Cardiac septum (tissue), 1 donor: ENCODE data around the gene ADRA2C. TPM values are rescaled to one million over a fixed set of nuclear protein-coding genes. Genes with fewer than 3 reads are reported as not detected.

Source experiments
- DNase-seq: peaks from one replicate; pipeline ENCODE4 v3.0.0-alpha.2; 2020; ENCODE audit warnings: low spot score
- intact Hi-C: fragments of 100-400 bp; cut with DNase I; formaldehyde crosslinking; loops from one replicate; pipeline ENCODE4 v1.14.0; 2022
- total RNA-seq: library from RNA; stranded (reverse); fragmentation: NEBNext Ultra II Directional; extraction: Animal tissue kit (Norgen Biotek cat#: 25700); gene quantifications from one replicate; pipeline ENCODE4 v1.2.1, GENCODE V29; 2021
- donor health status: DM: no; HTN: no; CAD: no.

The ADRA2C gene
- total RNA-seq, 1 donor from 2014 or later, result 5.4 TPM

DNA sequence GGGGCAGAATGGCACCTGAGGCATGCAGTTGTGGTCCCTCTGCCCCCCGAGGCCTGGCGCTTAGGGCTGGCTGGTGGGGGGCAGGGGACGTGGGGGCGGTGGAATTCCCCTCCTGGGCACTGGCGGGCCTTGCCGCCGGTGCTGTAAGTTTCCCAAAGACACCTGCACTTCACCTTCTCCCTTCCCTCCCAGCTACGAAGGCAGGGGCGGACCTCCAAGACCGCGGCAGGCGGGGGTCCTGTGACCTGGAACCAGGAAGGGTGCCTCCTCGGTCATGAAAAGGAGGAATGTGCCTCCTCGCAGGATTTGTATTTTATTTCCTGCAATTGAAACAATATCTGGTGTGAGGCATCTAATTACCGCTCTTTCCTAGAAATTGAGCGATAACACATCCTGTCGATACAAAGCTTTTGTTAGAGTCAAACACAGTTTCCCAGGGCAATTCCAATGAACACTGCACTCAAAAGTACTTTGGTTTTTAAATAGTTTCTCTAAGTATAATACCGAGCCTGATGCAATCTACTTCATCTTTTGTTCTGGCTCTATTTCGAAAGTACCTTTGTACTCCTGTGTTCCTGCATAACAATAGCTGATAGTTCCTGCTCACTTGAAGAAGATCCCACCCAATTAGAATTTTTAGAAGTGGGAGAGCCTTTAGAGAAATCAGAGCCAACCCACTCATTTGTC is 12.3 kb upstream of the ADRA2C start:
- DNase-seq, result no peak
- intact Hi-C loops, result no loop called here

GRCh38 chr4:3756343-3757059 is 9.7 kb upstream of the ADRA2C start:
- no peak for DNase-seq
- intact Hi-C loops, result no loop called here

DNA sequence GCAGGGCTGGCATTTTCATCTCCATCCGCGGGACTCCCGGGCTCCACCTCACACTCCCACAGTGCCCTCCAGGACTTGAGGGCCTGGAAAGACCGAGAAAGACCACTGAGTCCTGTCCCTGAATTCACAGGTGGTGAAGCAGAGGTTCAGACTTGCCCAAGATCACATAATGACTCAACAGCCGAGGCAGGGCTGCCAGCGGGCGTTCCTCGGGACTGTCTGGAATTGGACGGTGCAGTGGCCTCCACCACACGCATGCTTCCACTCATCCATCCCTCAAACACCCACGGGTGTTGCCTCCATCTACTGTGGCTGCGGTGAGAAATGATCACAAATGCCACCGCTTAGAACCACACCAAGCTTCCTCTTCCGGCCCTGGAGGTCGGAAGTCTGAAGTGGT is 6.9 kb upstream of the ADRA2C start:
- no peak for DNase-seq
- intact Hi-C loops, result no loop called here

GRCh38 chr4:3760346-3760745 is 5.8 kb upstream of the ADRA2C start:
- intact Hi-C loops, result no loop called here
- no peak for DNase-seq

DNA sequence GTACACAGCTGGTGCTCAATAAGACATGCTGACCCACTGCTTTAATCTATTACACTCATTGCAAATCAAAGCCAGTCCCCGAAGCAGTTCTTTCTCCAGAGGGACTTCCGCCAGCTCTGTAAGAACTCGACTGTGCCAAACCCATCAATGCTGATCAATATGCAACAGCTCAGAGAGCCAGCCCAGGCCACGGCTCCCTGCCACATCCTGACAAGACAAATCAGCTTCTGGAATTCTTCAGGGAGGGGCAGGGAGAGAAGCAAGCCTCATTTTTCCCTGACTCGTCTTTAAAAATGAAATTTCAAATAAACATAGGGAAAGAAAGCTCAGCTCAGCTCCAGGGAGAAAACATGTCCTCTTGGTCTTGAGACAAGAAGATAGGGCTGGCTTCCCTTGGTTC is 5.3 kb upstream of the ADRA2C start:
- DNase-seq, result no peak
- intact Hi-C loops, result no loop called here

DNA sequence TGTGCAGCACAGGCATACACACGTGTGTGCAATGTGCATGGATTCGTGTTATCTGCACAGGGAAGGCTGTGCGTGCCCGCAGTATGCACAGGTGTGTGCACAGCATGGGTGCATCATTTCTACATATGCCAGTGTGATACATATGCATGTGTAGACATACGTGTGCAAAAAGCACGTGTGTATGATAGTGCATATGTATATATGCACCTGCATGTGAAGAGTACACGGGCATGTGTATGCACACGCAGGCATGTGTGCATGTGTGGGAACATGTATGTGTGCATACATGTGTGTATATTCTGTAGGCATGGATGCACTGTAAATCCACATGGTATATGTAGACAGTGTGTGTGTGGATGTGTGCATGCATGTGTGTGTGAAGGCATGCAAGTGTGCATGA is 3.9 kb upstream of the ADRA2C start:
- intact Hi-C loops, result no loop called here
- no peak for DNase-seq

- intact Hi-C loops, result no loop called here
- DNase-seq, result no peak
Observed at GRCh38 chr4:3762753-3763549, 3.2 kb upstream of the ADRA2C start.

DNA sequence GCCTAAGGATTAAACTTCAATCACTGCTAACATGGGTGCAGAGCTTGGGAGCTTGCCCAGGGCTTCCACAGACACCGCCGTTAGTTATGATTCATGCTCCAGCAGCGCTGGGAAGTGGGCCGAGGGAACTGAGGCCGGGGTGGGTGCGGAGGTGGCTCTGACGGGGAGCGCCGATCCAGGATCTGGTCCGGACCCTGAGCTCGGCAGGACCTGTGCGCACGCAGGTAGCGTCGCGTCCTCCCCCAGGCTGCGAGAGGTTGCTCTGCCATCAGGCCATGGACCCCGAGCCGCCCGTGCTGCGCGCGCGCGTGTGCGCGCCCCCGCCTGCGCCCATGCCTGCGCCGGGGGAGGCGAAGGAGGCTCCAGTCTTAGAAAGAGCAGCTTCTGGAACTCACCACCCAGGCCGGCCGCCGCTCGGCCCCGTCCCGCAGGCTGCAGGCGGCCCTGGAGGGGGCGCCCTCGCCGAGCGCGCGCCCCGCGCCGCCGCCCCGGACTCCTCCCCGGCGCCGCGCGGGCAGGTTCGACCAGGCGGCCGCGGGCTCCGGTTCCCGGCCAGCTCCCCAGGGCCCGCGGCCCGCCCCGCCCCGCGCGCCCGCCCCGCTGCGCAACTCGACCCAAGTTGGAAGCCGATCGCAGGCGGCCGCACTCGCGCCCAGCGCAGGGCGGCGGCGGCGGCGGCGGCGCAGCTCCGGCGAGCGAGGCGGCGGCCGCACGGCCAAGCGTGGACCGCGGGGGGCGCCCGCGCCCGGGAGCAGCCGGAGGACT is 732 bp upstream of the ADRA2C start:
- DNase-seq, result no peak
- intact Hi-C loops, result loop anchor here (5.0 kb wide), 2 partner anchors 112 to 658 kb away; no protein-coding TSS in a partner anchor

GRCh38 chr4:3766785-3767569 is 792 bp downstream of the ADRA2C start:
- intact Hi-C loops, result loop anchor here (5.0 kb wide), 2 partner anchors 110 to 660 kb away; no protein-coding TSS in a partner anchor

DNA sequence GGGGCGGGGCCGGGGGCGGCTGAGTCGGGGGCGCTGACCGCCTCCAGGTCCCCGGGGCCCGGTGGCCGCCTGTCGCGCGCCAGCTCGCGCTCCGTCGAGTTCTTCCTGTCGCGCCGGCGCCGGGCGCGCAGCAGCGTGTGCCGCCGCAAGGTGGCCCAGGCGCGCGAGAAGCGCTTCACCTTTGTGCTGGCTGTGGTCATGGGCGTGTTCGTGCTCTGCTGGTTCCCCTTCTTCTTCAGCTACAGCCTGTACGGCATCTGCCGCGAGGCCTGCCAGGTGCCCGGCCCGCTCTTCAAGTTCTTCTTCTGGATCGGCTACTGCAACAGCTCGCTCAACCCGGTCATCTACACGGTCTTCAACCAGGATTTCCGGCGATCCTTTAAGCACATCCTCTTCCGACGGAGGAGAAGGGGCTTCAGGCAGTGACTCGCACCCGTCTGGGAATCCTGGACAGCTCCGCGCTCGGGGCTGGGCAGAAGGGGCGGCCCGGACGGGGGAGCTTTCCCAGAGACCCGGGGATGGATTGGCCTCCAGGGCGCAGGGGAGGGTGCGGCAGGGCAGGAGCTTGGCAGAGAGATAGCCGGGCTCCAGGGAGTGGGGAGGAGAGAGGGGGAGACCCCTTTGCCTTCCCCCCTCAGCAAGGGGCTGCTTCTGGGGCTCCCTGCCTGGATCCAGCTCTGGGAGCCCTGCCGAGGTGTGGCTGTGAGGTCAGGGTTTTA is 1.5 kb downstream of the ADRA2C start:
- DNase-seq, result no peak
- intact Hi-C loops, result loop anchor here (5.0 kb wide), 2 partner anchors 110 to 660 kb away; no protein-coding TSS in a partner anchor

More at GRCh38 chr4:3766785-3767569, 792 bp downstream of the ADRA2C start:
- no peak for DNase-seq

DNA sequence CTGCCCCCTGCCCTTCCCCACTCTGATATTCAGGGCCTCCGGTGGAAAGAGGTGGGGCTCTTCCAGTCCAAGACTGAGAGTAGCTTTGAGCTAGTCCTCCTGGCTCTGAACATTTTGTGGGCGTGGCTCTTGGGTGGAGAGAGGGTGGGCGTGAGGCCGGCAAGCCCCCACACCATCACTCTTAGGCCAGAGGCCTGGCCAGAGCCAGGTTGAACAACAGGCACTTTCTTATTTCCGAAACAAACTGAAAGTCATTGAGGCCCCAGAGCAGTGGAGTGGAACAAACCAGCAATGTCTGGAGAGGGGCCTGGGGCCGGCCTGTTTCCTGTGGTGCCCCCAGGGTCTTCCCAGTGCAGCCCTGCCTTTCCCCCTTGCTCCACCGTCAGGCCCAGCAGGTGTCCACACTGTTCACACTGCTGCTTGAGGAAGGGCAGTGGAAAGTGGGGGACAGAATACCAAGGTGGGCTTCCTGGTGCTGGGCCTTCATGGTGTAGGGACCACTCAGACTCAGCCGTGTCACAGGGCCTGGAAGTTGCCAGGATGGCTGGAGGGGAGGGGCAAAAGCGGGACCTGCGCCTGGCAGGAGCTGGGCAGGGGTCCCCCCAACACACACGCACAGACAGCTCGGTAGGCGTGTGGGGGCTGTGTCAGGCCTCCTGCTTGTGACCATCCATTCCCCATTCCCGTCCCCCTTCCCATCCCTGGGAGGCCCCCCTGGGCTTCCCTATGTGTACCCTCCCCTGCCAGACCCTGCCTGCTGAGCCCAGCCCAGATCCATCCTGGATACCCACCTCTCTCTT is 2.9 kb downstream of the ADRA2C start:
- DNase-seq, result no peak
- intact Hi-C loops, result loop anchor here (5.0 kb wide), 2 partner anchors 108 to 662 kb away; no protein-coding TSS in a partner anchor

- DNase-seq, result no peak
- intact Hi-C loops, result loop anchor here (5.0 kb wide), 2 partner anchors 108 to 662 kb away; no protein-coding TSS in a partner anchor
Observed at GRCh38 chr4:3769642-3770184, 3.5 kb downstream of the ADRA2C start.

GRCh38 chr4:3770323-3771163 is 4.4 kb downstream of the ADRA2C start:
- no peak for DNase-seq
- intact Hi-C loops, result no loop called here

DNA sequence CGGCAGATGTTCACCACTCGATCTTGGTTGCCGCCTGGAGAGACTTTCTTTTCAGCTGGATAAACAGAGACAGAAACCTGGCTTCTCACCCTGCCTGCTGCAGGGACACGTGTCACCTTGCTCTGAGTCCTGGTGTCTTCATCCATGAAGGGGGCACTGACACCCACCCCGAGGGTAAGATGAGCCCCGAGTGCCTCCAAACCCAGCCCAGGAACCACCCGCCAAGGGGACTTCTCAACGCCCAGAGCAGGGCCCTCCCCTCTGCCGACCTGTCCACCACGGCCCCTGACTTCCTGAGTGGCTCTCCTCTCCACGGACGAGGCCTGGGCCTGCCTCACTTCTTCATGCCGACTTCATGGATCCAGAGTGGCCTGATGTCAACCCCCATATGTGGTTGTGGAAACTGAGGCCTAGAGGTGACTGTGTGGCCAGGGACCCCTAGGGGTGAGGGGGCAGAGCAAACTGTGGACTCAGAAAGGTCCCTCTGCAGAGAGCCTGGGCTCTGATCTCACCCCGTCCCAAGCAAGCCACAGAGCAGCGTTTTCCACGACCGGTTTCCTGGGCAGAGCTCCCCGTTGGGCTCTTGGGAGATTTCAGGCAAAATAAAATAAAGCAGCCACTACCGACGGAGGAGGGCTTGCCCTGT is 5.1 kb downstream of the ADRA2C start:
- intact Hi-C loops, result no loop called here
- no peak for DNase-seq

GRCh38 chr4:3771939-3772495 is 5.8 kb downstream of the ADRA2C start:
- no peak for DNase-seq
- intact Hi-C loops, result no loop called here
